HepG2 (cell line): ENCODE measurements around the gene ALB. TPM values are rescaled to one million over a fixed set of nuclear protein-coding genes. Genes with fewer than 3 reads are reported as not detected.

ENCODE experiments used
- AGO1 ChIP-seq: fragments of 200-400 bp; formaldehyde crosslinking; IDR thresholded peaks from 2 replicates; pipeline ENCODE4 v1.6.1; 2017; ENCODE audit warnings: mild to moderate bottlenecking, low read depth, low read length, moderate library complexity; ENCODE audit not compliant: poor library complexity, severe bottlenecking
- BORCS8-MEF2B ChIP-seq: sonication (generic); formaldehyde crosslinking; IDR thresholded peaks from 2 replicates; pipeline ENCODE4 v1.8.0; 2022; ENCODE audit warnings: mild to moderate bottlenecking, missing genetic modification reagents
- KLF15 ChIP-seq: sonication (generic); formaldehyde crosslinking; IDR thresholded peaks from 2 replicates; pipeline ENCODE4 v1.8.1; 2023; ENCODE audit warnings: borderline replicate concordance, mild to moderate bottlenecking, inconsistent platforms, missing genetic modification reagents, mixed read lengths
- SSRP1 ChIP-seq: IDR thresholded peaks from 2 replicates; pipeline ENCODE4 v1.6.1; 2016; ENCODE audit warnings: control low read depth
- THRA ChIP-seq: sonication (generic); formaldehyde crosslinking; IDR thresholded peaks from 2 replicates; pipeline ENCODE4 v1.4.0; 2020; ENCODE audit warnings: missing genetic modification reagents, borderline replicate concordance
- TOE1 ChIP-seq: sonication (generic); formaldehyde crosslinking; IDR thresholded peaks from 2 replicates; pipeline ENCODE4 v1.4.0; 2020; ENCODE audit warnings: mild to moderate bottlenecking, missing genetic modification reagents
- WIZ ChIP-seq: sonication (generic); formaldehyde crosslinking; IDR thresholded peaks from 2 replicates; pipeline ENCODE4 v1.5.1; 2020; ENCODE audit warnings: mild to moderate bottlenecking, missing genetic modification reagents
- ZBTB20 ChIP-seq: sonication (generic); formaldehyde crosslinking; IDR thresholded peaks from 2 replicates; pipeline ENCODE4 v1.8.1; 2023; ENCODE audit warnings: missing genetic modification reagents, low read depth, mild to moderate bottlenecking, borderline replicate concordance
- ZBTB42 ChIP-seq: sonication (generic); formaldehyde crosslinking; IDR thresholded peaks from 2 replicates; pipeline ENCODE4 v1.5.0; 2020; ENCODE audit warnings: mild to moderate bottlenecking, missing genetic modification reagents
- ZFX ChIP-seq: sonication (generic); formaldehyde crosslinking; IDR thresholded peaks from 2 replicates; pipeline ENCODE4 v1.4.0; 2020; ENCODE audit warnings: mild to moderate bottlenecking, low read depth, missing genetic modification reagents, moderate library complexity
- ZNF564 ChIP-seq: sonication (generic); formaldehyde crosslinking; IDR thresholded peaks from 2 replicates; pipeline ENCODE4 v1.8.1; 2023; ENCODE audit warnings: mild to moderate bottlenecking, missing genetic modification reagents
- ZNF770 ChIP-seq: sonication (generic); formaldehyde crosslinking; IDR thresholded peaks from 2 replicates; pipeline ENCODE4 v1.5.0; 2020; ENCODE audit warnings: mild to moderate bottlenecking, missing genetic modification reagents
- ZNF883 ChIP-seq: sonication (generic); formaldehyde crosslinking; IDR thresholded peaks from 2 replicates; pipeline ENCODE4 v1.5.1; 2020; ENCODE audit warnings: mild to moderate bottlenecking, missing genetic modification reagents; ENCODE audit errors: not compliant biosample characterization
- polyA plus RNA-seq, 8 experiments: library from polyadenylated mRNA; depleted of rRNA in 3 of 8; stranded (reverse) in 7 of 8; unstranded in 1 of 8; fragments of >200 nt; fragmentation: Illumina TruSeq in 4 of 8; extraction: Trizol in 4 of 8; gene quantifications; 2 replicates each; pipeline versions ENCODE4 v1.2.1 to v1.2.3, GENCODE V29; 2011 to 2016; ENCODE audit warnings: low read depth in 4 of 8, missing spikeins in 1 of 8, mixed read lengths in 1 of 8; ENCODE audit not compliant: insufficient read depth in 1 of 8
- total RNA-seq, 5 experiments: library from RNA; depleted of rRNA; stranded (reverse); fragments of >200 nt; fragmentation: Illumina TruSeq; extraction: Trizol; gene quantifications; 2 replicates each; pipeline ENCODE4 v1.2.3, GENCODE V29; 2016; ENCODE audit warnings: low read depth in 1 of 5
- TF ChIP-seq, protein P1 (sequence below): sonication (generic); formaldehyde crosslinking; IDR thresholded peaks from 2 replicates; pipeline ENCODE4 v1.4.0; 2020; ENCODE audit warnings: mild to moderate bottlenecking, missing genetic modification reagents
- TF ChIP-seq, protein P2 (sequence below): sonication (generic); formaldehyde crosslinking; IDR thresholded peaks from 2 replicates; pipeline ENCODE4 v1.5.0; 2020; ENCODE audit warnings: mild to moderate bottlenecking, missing genetic modification reagents, borderline replicate concordance
- TF ChIP-seq, protein P3 (sequence below): sonication (generic); formaldehyde crosslinking; IDR thresholded peaks from 2 replicates; pipeline ENCODE4 v1.4.0; 2020; ENCODE audit warnings: missing genetic modification reagents, borderline replicate concordance

The ALB gene
- total and polyA plus RNA-seq, 2 of the 13 experiments (the other 11 are each of a cell fraction or from before 2014, with no cell fraction given): 22,259 to 22,625 TPM

DNA sequence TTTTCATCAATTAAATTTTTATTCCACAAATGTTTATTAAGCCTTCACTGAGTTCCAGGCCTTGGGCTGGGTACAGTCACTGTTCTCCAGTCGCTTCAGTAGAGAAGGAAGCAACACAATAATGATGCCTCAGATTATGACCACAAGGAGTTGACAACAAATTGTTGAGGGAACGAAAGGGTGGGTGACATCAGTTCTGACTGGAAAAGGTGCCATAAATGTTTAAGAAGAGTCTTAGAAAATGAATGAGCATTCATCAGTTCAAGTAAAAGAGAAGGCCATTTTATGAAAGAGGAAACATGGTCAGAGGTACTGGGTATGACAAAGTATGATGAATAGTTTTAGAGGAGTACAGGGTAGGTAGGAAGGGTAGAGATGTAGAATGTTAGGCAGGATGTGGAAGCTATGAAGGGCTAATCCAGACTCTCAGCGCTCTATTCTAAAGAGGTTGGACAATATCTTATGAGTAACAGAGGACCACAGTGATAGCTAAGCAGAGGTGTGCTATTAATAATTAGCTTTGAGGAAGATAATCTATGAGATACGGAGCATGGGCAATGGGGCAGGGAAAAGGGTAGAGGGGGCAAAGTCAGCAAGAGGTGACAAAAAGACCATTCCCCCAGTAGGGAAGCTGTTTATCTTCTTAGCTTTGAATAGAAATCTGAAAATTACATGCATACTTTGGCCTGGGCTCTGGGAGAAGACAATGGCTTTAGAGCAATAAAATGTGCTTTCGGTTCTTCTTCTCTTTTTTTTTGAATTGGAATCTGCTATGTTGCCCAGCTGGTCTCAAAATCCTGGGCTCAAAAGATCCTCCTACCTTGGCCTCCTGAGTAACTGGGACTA is 52.3 kb downstream of the ALB start (continued):
- TF ChIP-seq BORCS8-MEF2B (CRISPR knock-in tag): no peak
- TF ChIP-seq KLF15 (CRISPR knock-in tag): no peak
- TF ChIP-seq, protein P1, sequence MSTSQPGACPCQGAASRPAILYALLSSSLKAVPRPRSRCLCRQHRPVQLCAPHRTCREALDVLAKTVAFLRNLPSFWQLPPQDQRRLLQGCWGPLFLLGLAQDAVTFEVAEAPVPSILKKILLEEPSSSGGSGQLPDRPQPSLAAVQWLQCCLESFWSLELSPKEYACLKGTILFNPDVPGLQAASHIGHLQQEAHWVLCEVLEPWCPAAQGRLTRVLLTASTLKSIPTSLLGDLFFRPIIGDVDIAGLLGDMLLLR: no peak
- TF ChIP-seq ZNF770 (CRISPR knock-in tag): peak; percentile 89
- TF ChIP-seq WIZ: no peak
- TF ChIP-seq ZNF564: no peak
- TF ChIP-seq, protein P2, sequence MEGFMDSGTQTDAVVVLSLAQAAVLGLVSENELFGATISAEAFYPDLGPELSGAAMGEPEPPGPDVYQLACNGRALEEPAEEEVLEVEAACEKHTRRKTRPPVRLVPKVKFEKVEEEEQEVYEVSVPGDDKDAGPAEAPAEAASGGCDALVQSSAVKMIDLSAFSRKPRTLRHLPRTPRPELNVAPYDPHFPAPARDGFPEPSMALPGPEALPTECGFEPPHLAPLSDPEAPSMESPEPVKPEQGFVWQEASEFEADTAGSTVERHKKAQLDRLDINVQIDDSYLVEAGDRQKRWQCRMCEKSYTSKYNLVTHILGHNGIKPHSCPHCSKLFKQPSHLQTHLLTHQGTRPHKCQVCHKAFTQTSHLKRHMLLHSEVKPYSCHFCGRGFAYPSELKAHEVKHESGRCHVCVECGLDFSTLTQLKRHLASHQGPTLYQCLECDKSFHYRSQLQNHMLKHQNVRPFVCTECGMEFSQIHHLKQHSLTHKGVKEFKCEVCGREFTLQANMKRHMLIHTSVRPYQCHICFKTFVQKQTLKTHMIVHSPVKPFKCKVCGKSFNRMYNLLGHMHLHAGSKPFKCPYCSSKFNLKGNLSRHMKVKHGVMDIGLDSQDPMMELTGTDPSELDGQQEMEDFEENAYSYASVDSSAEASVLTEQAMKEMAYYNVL: no peak
- no peak for TF ChIP-seq ZBTB42 (CRISPR knock-in tag)
- no peak for TF ChIP-seq ZBTB20 (CRISPR knock-in tag)
- no peak for TF ChIP-seq THRA
- no peak for TF ChIP-seq ZFX
- TF ChIP-seq, protein P3, sequence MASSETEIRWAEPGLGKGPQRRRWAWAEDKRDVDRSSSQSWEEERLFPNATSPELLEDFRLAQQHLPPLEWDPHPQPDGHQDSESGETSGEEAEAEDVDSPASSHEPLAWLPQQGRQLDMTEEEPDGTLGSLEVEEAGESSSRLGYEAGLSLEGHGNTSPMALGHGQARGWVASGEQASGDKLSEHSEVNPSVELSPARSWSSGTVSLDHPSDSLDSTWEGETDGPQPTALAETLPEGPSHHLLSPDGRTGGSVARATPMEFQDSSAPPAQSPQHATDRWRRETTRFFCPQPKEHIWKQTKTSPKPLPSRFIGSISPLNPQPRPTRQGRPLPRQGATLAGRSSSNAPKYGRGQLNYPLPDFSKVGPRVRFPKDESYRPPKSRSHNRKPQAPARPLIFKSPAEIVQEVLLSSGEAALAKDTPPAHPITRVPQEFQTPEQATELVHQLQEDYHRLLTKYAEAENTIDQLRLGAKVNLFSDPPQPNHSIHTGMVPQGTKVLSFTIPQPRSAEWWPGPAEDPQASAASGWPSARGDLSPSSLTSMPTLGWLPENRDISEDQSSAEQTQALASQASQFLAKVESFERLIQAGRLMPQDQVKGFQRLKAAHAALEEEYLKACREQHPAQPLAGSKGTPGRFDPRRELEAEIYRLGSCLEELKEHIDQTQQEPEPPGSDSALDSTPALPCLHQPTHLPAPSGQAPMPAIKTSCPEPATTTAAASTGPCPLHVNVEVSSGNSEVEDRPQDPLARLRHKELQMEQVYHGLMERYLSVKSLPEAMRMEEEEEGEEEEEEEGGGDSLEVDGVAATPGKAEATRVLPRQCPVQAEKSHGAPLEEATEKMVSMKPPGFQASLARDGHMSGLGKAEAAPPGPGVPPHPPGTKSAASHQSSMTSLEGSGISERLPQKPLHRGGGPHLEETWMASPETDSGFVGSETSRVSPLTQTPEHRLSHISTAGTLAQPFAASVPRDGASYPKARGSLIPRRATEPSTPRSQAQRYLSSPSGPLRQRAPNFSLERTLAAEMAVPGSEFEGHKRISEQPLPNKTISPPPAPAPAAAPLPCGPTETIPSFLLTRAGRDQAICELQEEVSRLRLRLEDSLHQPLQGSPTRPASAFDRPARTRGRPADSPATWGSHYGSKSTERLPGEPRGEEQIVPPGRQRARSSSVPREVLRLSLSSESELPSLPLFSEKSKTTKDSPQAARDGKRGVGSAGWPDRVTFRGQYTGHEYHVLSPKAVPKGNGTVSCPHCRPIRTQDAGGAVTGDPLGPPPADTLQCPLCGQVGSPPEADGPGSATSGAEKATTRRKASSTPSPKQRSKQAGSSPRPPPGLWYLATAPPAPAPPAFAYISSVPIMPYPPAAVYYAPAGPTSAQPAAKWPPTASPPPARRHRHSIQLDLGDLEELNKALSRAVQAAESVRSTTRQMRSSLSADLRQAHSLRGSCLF (CRISPR knock-in tag): no peak
- TF ChIP-seq TOE1 (CRISPR knock-in tag): no peak; the same call in 1 of the 2 replicates
- TF ChIP-seq AGO1: no peak
- peak; percentile 85; the same call in 1 of the 2 replicates for TF ChIP-seq SSRP1 (CRISPR knock-in tag)
- no peak for TF ChIP-seq ZNF883 (CRISPR knock-in tag)
